Measurements from ENCODE around the gene RARB.
A peak's percentile ranks its signal among the peaks of the same experiment; 100 is the strongest.

Gene RARB

DNA sequence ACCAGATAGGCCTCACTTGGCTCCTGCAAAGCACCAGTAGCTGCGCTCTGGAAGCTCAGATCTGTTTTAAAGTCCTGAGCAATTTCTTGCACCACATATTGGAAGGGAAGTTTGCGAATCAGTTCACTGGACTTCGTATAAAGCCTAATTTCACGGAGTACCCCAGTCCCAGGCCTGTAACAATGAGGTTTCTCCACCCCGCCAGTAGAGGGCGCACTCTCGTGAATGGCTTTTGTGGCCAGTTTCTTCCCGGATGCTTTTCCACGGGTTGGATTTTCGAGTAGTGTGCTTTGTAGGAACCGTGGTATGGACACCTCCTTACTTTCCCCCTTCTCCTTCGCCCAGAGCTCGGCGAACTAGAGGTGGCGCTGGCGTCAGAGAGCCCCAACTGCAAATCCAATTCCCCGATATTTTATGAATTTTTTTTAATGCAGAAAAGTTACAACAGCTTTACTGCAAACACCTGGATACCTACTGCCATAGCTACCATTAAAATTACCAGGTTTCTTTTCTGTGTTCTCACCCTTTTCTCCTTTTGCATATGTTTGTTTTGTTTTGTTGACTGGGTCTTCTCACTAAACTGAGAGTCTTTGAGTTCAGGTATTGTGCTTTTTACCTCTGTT, 13.3 kb downstream of the RARB start:
- Histone ChIP-seq H3K36me3 (ENCODE audit: control insufficient read depth, insufficient read depth, low read length) (no peaks in the 10 kb centered on the region), H3K27me3 (replicated peaks; ENCODE audit: control insufficient read depth, insufficient read depth, low read length) (no peaks in the 10 kb centered on the region), H3K4me3 (replicated peaks; ENCODE audit: low read depth, low read length) (no peak overlapping the region)
- no peak for DNase-seq (ENCODE audit: extremely low read depth, insufficient read length)
- TF ChIP-seq, protein P1, sequence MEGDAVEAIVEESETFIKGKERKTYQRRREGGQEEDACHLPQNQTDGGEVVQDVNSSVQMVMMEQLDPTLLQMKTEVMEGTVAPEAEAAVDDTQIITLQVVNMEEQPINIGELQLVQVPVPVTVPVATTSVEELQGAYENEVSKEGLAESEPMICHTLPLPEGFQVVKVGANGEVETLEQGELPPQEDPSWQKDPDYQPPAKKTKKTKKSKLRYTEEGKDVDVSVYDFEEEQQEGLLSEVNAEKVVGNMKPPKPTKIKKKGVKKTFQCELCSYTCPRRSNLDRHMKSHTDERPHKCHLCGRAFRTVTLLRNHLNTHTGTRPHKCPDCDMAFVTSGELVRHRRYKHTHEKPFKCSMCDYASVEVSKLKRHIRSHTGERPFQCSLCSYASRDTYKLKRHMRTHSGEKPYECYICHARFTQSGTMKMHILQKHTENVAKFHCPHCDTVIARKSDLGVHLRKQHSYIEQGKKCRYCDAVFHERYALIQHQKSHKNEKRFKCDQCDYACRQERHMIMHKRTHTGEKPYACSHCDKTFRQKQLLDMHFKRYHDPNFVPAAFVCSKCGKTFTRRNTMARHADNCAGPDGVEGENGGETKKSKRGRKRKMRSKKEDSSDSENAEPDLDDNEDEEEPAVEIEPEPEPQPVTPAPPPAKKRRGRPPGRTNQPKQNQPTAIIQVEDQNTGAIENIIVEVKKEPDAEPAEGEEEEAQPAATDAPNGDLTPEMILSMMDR (IDR thresholded peaks at IDR 0.05; ENCODE audit: insufficient read depth, low read length, poor library complexity, severe bottlenecking), result peak; percentile 84

DNA sequence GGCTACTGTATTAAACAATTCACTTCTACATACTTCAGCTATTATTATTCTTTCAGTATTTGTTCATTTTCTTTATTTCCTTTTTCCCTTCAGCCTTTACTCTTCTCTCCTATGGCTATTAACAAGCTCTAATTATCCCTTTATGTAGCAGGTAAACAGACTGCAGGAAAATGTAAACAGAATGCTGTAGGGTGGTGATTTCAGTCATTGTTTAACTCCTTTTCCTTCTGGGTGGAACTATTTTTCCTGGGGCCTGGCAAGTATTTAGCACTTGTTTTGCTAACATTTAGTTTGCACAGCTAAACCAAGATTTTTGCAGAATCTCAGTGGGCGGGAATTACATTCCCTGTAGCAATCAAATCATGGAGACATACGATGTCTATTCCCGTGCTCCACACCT, 14.4 kb downstream of the RARB start:
- DNase-seq (ENCODE audit: extremely low read depth, insufficient read length), result no peak
- TF ChIP-seq, protein P1 (IDR thresholded peaks at IDR 0.05; ENCODE audit: insufficient read depth, low read length, poor library complexity, severe bottlenecking), result no peak
- Histone ChIP-seq H3K27me3 (replicated peaks; ENCODE audit: control insufficient read depth, insufficient read depth, low read length) (no peaks in the 10 kb centered on the region; the same call in 1 of the 2 replicates), H3K4me3 (replicated peaks; ENCODE audit: low read depth, low read length) (no peak overlapping the region), H3K36me3 (ENCODE audit: control insufficient read depth, insufficient read depth, low read length) (no peaks in the 10 kb centered on the region)

DNA sequence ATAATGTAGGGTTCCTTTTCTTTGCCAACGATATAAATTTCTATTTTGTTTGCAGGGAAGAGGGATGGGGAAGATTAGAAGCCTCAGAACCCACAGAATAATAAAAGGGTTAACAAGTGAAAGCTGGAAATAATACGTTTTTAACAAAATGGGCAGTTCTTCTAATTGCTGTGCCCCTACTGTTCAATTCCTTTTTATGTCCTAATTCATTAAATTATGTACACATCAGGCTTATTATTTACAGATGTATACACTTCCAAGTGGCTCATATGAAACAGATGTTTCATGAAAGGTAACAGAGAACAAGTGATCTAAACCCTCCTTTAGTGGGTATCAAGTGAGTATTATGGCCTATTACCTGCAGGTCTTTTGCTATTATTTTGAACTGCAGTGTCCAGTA, 16.2 kb downstream of the RARB start:
- TF ChIP-seq, protein P1 (IDR thresholded peaks at IDR 0.05; ENCODE audit: insufficient read depth, low read length, poor library complexity, severe bottlenecking), result no peak
- DNase-seq (ENCODE audit: extremely low read depth, insufficient read length), result no peak
- Histone ChIP-seq H3K4me3 (replicated peaks; ENCODE audit: low read depth, low read length) (no peak overlapping the region), H3K36me3 (ENCODE audit: control insufficient read depth, insufficient read depth, low read length) (no peaks in the 10 kb centered on the region), H3K27me3 (replicated peaks; ENCODE audit: control insufficient read depth, insufficient read depth, low read length) (no peaks in the 10 kb centered on the region; the same call in 1 of the 2 replicates)

DNA sequence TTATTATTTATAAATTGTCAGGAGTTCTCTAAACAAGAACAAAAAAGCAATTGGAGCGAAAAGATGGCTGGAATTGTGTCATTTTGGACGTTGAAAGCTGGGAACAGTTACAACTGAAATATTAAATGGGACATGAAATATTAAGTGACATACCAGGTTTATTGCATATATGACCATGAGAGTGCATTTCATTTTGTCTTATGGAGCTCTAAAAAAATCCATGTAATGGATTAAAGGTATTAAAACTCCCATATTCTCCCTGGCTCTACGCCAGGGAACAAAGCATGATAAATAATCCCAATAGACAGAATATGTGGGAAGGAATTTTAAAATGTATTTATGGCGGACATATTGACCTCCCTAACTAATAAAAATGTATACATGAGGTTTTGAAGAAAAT, 17.7 kb downstream of the RARB start:
- DNase-seq (ENCODE audit: extremely low read depth, insufficient read length), result no peak
- TF ChIP-seq, protein P1 (IDR thresholded peaks at IDR 0.05; ENCODE audit: insufficient read depth, low read length, poor library complexity, severe bottlenecking), result no peak
- H3K36me3 ChIP-seq (ENCODE audit: control insufficient read depth, insufficient read depth, low read length), result no peaks in the 10 kb centered on the region
- no peak overlapping the region for H3K4me3 ChIP-seq (replicated peaks; ENCODE audit: low read depth, low read length)
- no peaks in the 10 kb centered on the region; the same call in 1 of the 2 replicates for H3K27me3 ChIP-seq (replicated peaks; ENCODE audit: control insufficient read depth, insufficient read depth, low read length)

DNA sequence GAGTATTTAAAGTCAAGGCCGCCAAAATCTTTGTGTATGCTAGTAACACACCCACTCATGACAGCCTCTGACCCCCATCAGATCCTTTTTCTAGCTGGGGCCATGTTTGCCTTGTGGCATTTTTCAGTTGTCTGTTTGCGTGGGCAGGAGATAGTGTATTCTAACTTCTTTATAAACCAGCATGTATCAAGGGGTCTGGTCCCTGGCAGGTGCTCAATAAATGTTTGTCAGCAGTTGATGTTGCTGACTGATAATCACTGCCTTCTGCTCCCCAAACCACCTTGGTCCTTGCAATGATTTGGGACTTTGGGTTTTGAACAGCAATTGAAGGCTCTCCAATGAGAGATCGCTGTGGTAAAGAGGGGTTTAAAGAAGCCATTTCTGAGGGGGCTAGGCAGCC, 19.2 kb downstream of the RARB start:
- Histone ChIP-seq H3K4me3 (replicated peaks; ENCODE audit: low read depth, low read length) (no peak overlapping the region), H3K36me3 (ENCODE audit: control insufficient read depth, insufficient read depth, low read length) (no peaks in the 10 kb centered on the region), H3K27me3 (replicated peaks; ENCODE audit: control insufficient read depth, insufficient read depth, low read length) (no peaks in the 10 kb centered on the region; the same call in 1 of the 2 replicates)
- TF ChIP-seq, protein P1 (IDR thresholded peaks at IDR 0.05; ENCODE audit: insufficient read depth, low read length, poor library complexity, severe bottlenecking), result no peak
- no peak for DNase-seq (ENCODE audit: extremely low read depth, insufficient read length)

DNA sequence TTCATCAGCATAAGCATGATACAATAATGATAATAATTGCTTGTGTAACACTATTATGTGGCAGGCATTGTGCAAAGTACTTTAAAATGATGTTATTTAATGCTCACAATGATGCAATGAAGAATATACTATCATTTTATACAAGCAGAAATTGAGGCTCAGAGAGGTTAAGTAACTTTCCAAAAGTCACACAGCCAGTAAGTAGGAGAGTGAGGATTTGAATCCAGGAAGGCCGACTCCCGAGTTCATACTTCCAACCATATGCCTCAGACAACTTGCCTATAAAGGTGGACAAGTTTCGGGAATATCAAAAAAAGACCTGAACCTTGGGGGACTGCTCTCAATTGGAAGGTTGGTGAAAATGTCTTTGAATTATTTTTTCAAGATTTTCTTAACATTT, 19.9 kb downstream of the RARB start:
- Histone ChIP-seq H3K27me3 (replicated peaks; ENCODE audit: control insufficient read depth, insufficient read depth, low read length) (no peaks in the 10 kb centered on the region; the same call in 1 of the 2 replicates), H3K4me3 (replicated peaks; ENCODE audit: low read depth, low read length) (no peak overlapping the region), H3K36me3 (ENCODE audit: control insufficient read depth, insufficient read depth, low read length) (no peaks in the 10 kb centered on the region)
- TF ChIP-seq, protein P1 (IDR thresholded peaks at IDR 0.05; ENCODE audit: insufficient read depth, low read length, poor library complexity, severe bottlenecking), result no peak
- DNase-seq (ENCODE audit: extremely low read depth, insufficient read length), result no peak

Measured in GM06990 (cell line).